Common myeloid progenitor, CD34-positive (primary cell): Measurements from ENCODE around the gene TIGD3.

Experiments used
- CTCF ChIA-PET: fragments of 350-600 bp; sonication (Branson Sonifier 250); formaldehyde crosslinking; loops from one replicate; lab custom pipeline; 2021; ENCODE audit warnings: antibody characterized with exemption; lab: Charles Lee
- POLR2A ChIA-PET: fragments of 350-600 bp; sonication (Branson Sonifier 250); formaldehyde crosslinking; loops from one replicate; lab custom pipeline; 2021; ENCODE audit warnings: antibody characterized with exemption; lab: Charles Lee
- DNase-seq, 3 donors: peaks; one replicate each; pipeline versions ENCODE4 v3.0.0 to v3.0.0-alpha.2; 2013
- H3K27ac ChIP-seq, 2 experiments: 1 replicate in 1 of 2; 2 replicates in 1 of 2; pipeline ENCODE4 v1.7.0; 2013; ENCODE audit warnings: inconsistent platforms in 2 of 2, low read length in 2 of 2, mild to moderate bottlenecking in 2 of 2, low read depth in 1 of 2, moderate library complexity in 1 of 2; ENCODE audit not compliant: severe bottlenecking in 2 of 2, insufficient read depth in 1 of 2, poor library complexity in 1 of 2
- H3K27me3 ChIP-seq, 5 experiments: replicated peaks in 2 of 5; 1 replicate in 3 of 5; 2 replicates in 2 of 5; pipeline versions ENCODE4 v1.6.1 to v1.7.0; 2013; ENCODE audit warnings: low read length in 4 of 5, mild to moderate bottlenecking in 2 of 5, moderate library complexity in 2 of 5, inconsistent platforms in 1 of 5; ENCODE audit not compliant: insufficient read depth in 5 of 5, control insufficient read depth in 4 of 5
- H3K36me3 ChIP-seq, 4 experiments: 1 replicate in 2 of 4; 2 replicates in 2 of 4; pipeline versions ENCODE4 v1.6.1 to v1.7.0; 2013; ENCODE audit warnings: low read length in 3 of 4, control low read depth in 1 of 4, mild to moderate bottlenecking in 1 of 4; ENCODE audit not compliant: control insufficient read depth in 4 of 4, insufficient read depth in 4 of 4
- H3K4me1 ChIP-seq, 4 experiments: 1 replicate in 3 of 4; 2 replicates in 1 of 4; pipeline versions ENCODE4 v1.6.1 to v1.7.1; 2013; ENCODE audit warnings: low read length in 3 of 4, mild to moderate bottlenecking in 3 of 4, control low read depth in 1 of 4, inconsistent platforms in 1 of 4, moderate library complexity in 1 of 4; ENCODE audit not compliant: control insufficient read depth in 4 of 4, insufficient read depth in 4 of 4; ENCODE audit errors: control extremely low read depth in 1 of 4
- H3K4me3 ChIP-seq, 7 experiments: 1 replicate in 4 of 7; 2 replicates in 3 of 7; pipeline versions ENCODE4 v1.5.1 to v1.7.0; 2013; ENCODE audit warnings: mild to moderate bottlenecking in 7 of 7, low read length in 6 of 7, moderate library complexity in 6 of 7, inconsistent platforms in 2 of 7, low read depth in 2 of 7, control low read depth in 1 of 7; ENCODE audit not compliant: insufficient read depth in 4 of 7, control insufficient read depth in 1 of 7; ENCODE audit errors: extremely low read depth in 1 of 7
- H3K9me3 ChIP-seq, 5 experiments: 1 replicate in 4 of 5; 2 replicates in 1 of 5; pipeline versions ENCODE4 v1.6.1 to v1.7.1; 2013; ENCODE audit warnings: low read length in 4 of 5, mild to moderate bottlenecking in 2 of 5, inconsistent platforms in 1 of 5, low read depth in 1 of 5, moderate library complexity in 1 of 5; ENCODE audit not compliant: control insufficient read depth in 4 of 5, insufficient read depth in 2 of 5; ENCODE audit errors: control extremely low read depth in 1 of 5
- WGBS: methylation state at CpG from one replicate; pipeline ENCODE4 v1.1.5; 2013; ENCODE audit not compliant: insufficient coverage; 5-methylcytosine and 5-hydroxymethylcytosine counted together

The TIGD3 gene

DNA sequence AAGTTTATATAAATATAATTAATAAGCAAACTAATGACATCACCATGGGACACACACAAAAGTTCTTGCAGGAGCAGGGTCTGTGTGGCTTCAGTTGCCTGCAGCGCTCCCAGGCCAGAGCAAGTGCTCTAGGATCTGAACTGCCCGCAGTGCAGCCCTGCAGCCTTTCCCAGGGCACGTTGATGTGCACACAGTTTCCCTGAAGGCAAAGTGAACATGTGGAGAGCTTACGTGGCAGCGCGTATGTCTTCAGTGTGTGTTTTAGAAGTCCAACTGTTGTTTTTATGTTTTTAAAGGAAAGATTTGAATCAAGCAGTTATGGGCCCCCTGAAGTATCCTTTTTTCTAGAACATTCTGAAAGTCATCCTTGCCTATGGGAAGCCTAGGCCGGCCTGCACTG, 1.2 kb upstream of the TIGD3 start:
- no peak overlapping the region for H3K27ac ChIP-seq
- H3K27me3 ChIP-seq: peaks cover 0 to 2% (median 0%) of the 10 kb centered on the region in 5 experiments
- peaks cover 5 to 44% (median 33%) of the 10 kb centered on the region in 4 experiments for H3K36me3 ChIP-seq
- H3K9me3 ChIP-seq: no peaks in the 10 kb centered on the region
- no peak overlapping the region for H3K4me3 ChIP-seq
- no peak for DNase-seq
- ChIA-PET CTCF (interaction anchor here (0.8 to 7.9 kb wide), 7 partner anchors 9 to 157 kb away, joined by 3 to 76 read pairs (median 15); partner anchors contain the start of genes CDC42EP2 and DPF2), POLR2A (interaction anchor here (0.6 to 0.9 kb wide), 2 partner anchors 72 to 535 kb away, joined by 3 read pairs; no protein-coding TSS in a partner anchor)
- H3K4me1 ChIP-seq: peaks cover 0 to 25% (median 23%) of the 10 kb centered on the region in 4 experiments
- 97% methylated on average over 7 of the region's 7 CpGs for WGBS

DNA sequence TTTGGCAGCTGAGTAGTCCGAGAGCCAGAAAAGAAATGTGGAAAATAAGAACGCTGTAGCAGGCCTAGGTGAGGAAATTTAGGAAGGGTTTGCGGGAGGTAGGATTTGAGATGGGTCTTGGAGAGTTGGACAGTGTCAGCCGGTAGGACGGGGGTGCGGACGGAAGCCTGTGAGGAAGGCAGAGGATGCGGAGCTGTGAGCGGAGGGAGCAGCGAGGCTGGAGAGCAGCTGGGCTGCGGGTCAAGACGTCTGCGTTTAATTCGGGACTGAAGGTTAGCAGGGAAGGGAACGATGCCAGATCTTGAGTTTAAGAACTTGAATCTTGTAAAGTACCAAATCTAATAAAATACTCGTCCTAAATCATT, 669 bp upstream of the TIGD3 start:
- CTCF ChIA-PET: interaction anchor here (1.0 to 7.9 kb wide), 6 partner anchors 8 to 79 kb away, joined by 3 to 76 read pairs (median 16); partner anchors contain the start of genes CDC42EP2 and DPF2
- Histone ChIP-seq H3K9me3 (no peaks in the 10 kb centered on the region), H3K27ac (no peak overlapping the region), H3K4me1 (peaks cover 0 to 25% (median 23%) of the 10 kb centered on the region in 4 experiments), H3K36me3 (peaks cover 5 to 39% (median 27%) of the 10 kb centered on the region in 4 experiments), H3K4me3 (peak overlapping the region; percentile 52 to 84 (median 62)), H3K27me3 (peaks cover 0 to 2% (median 0%) of the 10 kb centered on the region in 5 experiments)
- WGBS: 53% methylated on average over 9 of the region's 16 CpGs
- POLR2A ChIA-PET: interaction anchor here (0.6 to 1.0 kb wide), 3 partner anchors 72 to 535 kb away, joined by 3 to 4 read pairs (median 3); no protein-coding TSS in a partner anchor
- DNase-seq: no peak

DNA sequence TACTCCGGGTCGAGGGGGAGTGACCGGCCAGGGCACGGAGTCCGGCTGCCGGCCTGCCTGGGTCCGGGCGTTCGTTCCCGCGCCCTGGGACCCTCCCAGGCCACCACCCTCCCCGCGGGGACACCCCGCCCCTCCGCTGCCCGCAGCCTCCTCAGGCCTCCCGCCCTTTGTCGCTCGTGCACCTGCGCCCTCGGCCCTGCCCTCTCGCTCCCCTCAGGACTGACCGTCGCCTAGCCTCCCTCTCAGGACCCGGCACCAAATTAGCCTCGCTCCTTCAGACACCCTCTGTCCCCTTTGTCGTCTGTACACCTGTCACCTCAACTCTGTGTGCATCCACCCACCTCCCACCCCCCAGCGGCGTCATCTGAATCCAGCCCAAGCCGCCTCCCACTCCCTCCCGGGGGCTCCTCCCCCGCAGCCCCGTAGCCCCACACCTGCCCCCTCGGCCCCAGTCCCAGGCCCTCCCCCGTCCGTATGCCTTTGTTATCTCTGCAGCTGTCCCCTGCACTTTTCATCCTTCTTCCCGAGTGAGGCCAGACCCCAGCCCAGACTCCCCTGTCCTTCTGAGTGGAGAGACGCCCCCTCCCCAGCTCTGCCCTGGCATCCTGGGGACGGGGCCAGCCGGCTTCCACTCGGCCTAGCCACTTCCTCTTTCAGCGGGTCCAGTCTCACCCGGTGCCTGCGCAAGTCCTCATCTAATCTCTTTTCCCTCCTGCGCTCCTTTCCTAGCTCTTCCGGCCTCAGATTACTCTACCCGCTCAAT, 643 bp downstream of the TIGD3 start:
- Histone ChIP-seq H3K9me3 (no peaks in the 10 kb centered on the region), H3K36me3 (peaks cover 5 to 27% (median 20%) of the 10 kb centered on the region in 4 experiments), H3K27me3 (peaks cover 0 to 2% (median 0%) of the 10 kb centered on the region in 5 experiments), H3K27ac (no peak overlapping the region), H3K4me1 (peaks cover 0 to 25% (median 23%) of the 10 kb centered on the region in 4 experiments), H3K4me3 (peak overlapping the region; percentile 61 to 84 (median 68))
- CTCF ChIA-PET: interaction anchor here (0.8 to 2.0 kb wide), 8 partner anchors 21 to 156 kb away, joined by 3 to 5 read pairs (median 3); partner anchors contain the start of genes DPF2 and MALAT1
- WGBS: 0% methylated on average over 42 of the region's 47 CpGs
- POLR2A ChIA-PET: interaction anchor here (0.7 to 1.1 kb wide), 6 partner anchors 20 to 144 kb away, joined by 3 to 5 read pairs (median 4); partner anchors contain the start of gene MALAT1
- DNase-seq: peak; percentile 64 to 82 (median 75)

DNA sequence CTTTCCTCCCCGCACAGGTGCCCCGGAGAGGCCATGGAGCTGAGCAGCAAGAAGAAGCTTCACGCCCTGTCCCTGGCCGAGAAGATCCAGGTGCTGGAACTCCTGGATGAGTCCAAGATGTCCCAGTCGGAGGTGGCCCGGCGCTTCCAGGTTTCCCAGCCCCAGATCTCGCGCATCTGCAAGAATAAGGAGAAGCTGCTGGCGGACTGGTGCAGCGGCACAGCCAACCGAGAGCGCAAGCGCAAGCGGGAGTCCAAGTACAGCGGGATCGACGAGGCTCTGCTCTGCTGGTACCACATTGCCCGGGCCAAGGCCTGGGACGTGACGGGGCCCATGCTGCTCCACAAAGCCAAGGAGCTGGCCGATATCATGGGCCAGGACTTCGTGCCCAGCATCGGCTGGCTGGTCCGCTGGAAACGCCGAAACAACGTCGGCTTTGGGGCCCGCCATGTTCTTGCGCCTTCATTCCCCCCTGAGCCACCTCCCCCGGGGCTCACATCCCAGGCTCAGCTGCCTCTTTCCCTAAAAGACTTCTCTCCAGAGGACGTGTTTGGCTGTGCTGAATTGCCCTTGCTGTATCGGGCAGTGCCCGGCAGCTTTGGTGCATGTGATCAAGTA, 1.3 kb downstream of the TIGD3 start:
- Histone ChIP-seq H3K36me3 (peaks cover 5 to 20% (median 17%) of the 10 kb centered on the region in 4 experiments), H3K4me3 (peak overlapping the region in 5 of 7 experiments; percentile 29 to 84 (median 74)), H3K27ac (no peak overlapping the region), H3K4me1 (peaks cover 0 to 25% (median 23%) of the 10 kb centered on the region in 4 experiments), H3K9me3 (no peaks in the 10 kb centered on the region), H3K27me3 (peaks cover 0 to 2% (median 0%) of the 10 kb centered on the region in 5 experiments)
- ChIA-PET POLR2A (interaction anchor here (0.7 to 1.1 kb wide), 5 partner anchors 21 to 144 kb away, joined by 3 to 5 read pairs (median 4); partner anchors contain the start of gene MALAT1), CTCF (interaction anchor here (0.6 to 2.0 kb wide), 11 partner anchors 22 to 162 kb away, joined by 3 to 5 read pairs (median 3); partner anchors contain the start of genes DPF2 and MALAT1)
- 76% methylated on average over 35 of the region's 35 CpGs for WGBS
- DNase-seq: no peak

DNA sequence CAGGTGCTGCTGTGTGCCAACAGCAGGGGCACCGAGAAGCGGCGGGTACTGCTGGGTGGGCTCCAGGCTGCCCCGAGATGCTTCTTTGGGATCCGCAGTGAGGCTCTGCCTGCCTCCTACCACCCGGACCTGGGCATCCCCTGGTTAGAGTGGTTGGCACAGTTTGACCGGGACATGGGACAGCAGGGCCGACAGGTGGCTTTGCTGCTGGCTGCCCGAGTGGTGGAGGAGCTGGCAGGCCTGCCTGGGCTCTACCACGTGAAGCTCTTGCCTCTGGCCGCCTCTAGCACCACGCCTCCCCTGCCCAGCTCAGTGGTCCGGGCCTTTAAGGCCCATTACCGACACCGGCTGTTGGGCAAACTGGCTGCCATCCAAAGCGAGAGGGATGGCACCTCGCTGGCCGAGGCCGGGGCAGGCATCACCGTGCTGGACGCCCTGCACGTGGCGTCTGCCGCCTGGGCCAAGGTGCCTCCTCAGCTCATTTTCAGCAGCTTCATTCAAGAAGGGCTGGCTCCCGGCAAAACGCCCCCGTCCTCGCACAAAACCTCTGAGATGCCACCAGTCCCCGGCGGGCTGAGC, 1.9 kb downstream of the TIGD3 start:
- H3K4me1 ChIP-seq: peaks cover 0 to 26% (median 24%) of the 10 kb centered on the region in 4 experiments
- ChIA-PET CTCF (interaction anchor here (0.6 to 2.0 kb wide), 10 partner anchors 22 to 161 kb away, joined by 3 to 5 read pairs (median 3); partner anchors contain the start of genes DPF2 and MALAT1), POLR2A (interaction anchor here (0.6 to 1.0 kb wide), 4 partner anchors 22 to 150 kb away, joined by 3 to 5 read pairs (median 4); no protein-coding TSS in a partner anchor)
- H3K27me3 ChIP-seq: peaks cover 0 to 2% (median 0%) of the 10 kb centered on the region in 5 experiments
- H3K27ac ChIP-seq: no peak overlapping the region
- no peak for DNase-seq
- WGBS: 97% methylated on average over 30 of the region's 30 CpGs
- peaks cover 5 to 16% (median 14%) of the 10 kb centered on the region in 4 experiments for H3K36me3 ChIP-seq
- H3K9me3 ChIP-seq: no peaks in the 10 kb centered on the region
- H3K4me3 ChIP-seq: peak overlapping the region in 1 of 7 experiments; percentile 74

DNA sequence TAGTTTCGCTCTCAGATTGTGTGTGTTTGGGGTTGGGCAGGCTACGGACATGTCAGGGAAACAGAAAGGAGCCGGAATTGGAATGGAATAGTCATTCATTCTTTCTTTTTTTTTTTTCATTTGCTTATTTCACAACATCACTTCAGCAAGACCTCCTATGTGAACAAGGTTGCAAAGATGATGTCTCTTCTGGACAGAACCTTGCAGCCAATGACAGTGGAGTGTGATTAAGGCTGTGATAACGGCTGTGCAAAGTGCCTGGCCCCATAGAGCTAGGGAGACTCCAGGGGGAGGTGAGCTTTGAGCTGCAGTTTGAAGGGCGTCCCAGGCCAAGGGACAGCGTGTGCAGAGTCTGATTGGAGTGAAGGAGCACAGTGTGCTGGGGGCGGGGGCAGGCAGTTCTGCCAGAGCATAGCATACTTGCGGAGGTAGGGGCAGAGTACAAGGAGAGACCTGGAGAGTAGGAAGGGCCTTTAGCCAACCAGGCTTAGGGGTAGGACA, 3.4 kb downstream of the TIGD3 start:
- 97% methylated on average over 7 of the region's 8 CpGs for WGBS
- ChIA-PET POLR2A (interaction anchor here (0.6 to 1.0 kb wide), 2 partner anchors 148 to 233 kb away, joined by 3 to 4 read pairs; no protein-coding TSS in a partner anchor), CTCF (interaction anchor here (0.7 to 1.6 kb wide), 2 partner anchors 13 to 17 kb away, joined by 5 read pairs; no protein-coding TSS in a partner anchor)
- no peak for DNase-seq
- H3K4me3 ChIP-seq: no peak overlapping the region
- H3K27me3 ChIP-seq: peaks cover 0 to 2% (median 0%) of the 10 kb centered on the region in 5 experiments
- peaks cover 0 to 3% (median 3%) of the 10 kb centered on the region in 4 experiments for H3K36me3 ChIP-seq
- H3K9me3 ChIP-seq: no peaks in the 10 kb centered on the region
- no peak overlapping the region for H3K27ac ChIP-seq
- peaks cover 3 to 39% (median 33%) of the 10 kb centered on the region in 4 experiments for H3K4me1 ChIP-seq
